GM13976 (cell line): ENCODE results near the gene MYBBP1A.

Experiments
- DNase-seq: peaks from one replicate; pipeline ENCODE4 v3.0.0; 2012; ENCODE audit warnings: low spot score
- in situ Hi-C: fragments of 300-500 bp; cut with MboI; formaldehyde crosslinking; loops from one replicate; pipeline ENCODE4 v1.12.0; 2022; ENCODE audit warnings: low sequenced_read_pairs, mixed read lengths, inconsistent platforms; ENCODE audit not compliant: unreplicated experiment
- TF ChIP-seq, protein P1 (sequence below): IDR thresholded peaks from 2 replicates; pipeline ENCODE4 v1.5.1; 2012; ENCODE audit warnings: borderline replicate concordance, mild to moderate bottlenecking; ENCODE audit not compliant: insufficient read depth; ENCODE audit errors: extremely low read depth, missing control alignments, control extremely low read depth

The MYBBP1A gene

DNA sequence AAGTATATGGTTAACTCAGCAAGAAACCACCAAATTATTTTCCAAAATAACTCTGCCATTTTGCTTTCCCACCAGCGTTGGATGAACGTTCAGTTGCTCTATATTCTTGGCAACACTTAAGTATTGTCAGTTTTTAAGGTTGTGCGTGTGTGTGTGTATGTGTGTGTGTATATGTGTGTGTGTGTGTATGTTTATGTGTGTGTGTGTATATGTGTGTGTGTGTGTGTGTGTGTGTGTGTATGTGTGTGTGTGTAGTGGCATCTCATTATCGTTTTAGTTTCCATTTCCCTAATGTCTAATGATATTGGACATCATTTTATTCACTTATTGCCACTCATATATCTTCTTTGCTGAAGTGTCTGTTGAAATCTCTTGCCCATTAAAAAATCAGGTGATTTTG, 17.9 kb upstream of the MYBBP1A start:
- no peak for DNase-seq
- TF ChIP-seq, protein P1, sequence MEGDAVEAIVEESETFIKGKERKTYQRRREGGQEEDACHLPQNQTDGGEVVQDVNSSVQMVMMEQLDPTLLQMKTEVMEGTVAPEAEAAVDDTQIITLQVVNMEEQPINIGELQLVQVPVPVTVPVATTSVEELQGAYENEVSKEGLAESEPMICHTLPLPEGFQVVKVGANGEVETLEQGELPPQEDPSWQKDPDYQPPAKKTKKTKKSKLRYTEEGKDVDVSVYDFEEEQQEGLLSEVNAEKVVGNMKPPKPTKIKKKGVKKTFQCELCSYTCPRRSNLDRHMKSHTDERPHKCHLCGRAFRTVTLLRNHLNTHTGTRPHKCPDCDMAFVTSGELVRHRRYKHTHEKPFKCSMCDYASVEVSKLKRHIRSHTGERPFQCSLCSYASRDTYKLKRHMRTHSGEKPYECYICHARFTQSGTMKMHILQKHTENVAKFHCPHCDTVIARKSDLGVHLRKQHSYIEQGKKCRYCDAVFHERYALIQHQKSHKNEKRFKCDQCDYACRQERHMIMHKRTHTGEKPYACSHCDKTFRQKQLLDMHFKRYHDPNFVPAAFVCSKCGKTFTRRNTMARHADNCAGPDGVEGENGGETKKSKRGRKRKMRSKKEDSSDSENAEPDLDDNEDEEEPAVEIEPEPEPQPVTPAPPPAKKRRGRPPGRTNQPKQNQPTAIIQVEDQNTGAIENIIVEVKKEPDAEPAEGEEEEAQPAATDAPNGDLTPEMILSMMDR, result no peak
- in situ Hi-C loops, result no loop called here

- TF ChIP-seq, protein P1, result no peak
- DNase-seq, result no peak
- in situ Hi-C loops, result no loop called here
Observed at GRCh38 chr17:4572131-4572530, 16.9 kb upstream of the MYBBP1A start.

GRCh38 chr17:4569591-4569990, 14.4 kb upstream of the MYBBP1A start:
- TF ChIP-seq, protein P1, result no peak
- DNase-seq, result no peak
- in situ Hi-C loops, result loop anchor here (5.0 kb wide), 1 partner anchor 53 kb away; no protein-coding TSS in a partner anchor

- DNase-seq, result peak; percentile 67
- in situ Hi-C loops, result loop anchor here (5.0 kb wide), 1 partner anchor 56 kb away; no protein-coding TSS in a partner anchor
- TF ChIP-seq, protein P1, result peak; percentile 70
Observed at GRCh38 chr17:4566785-4567184, 11.6 kb upstream of the MYBBP1A start.

- in situ Hi-C loops, result loop anchor here (5.0 kb wide), 1 partner anchor 57 kb away; no protein-coding TSS in a partner anchor
- TF ChIP-seq, protein P1, result peak; percentile 72
- peak; percentile 72 for DNase-seq
Observed at GRCh38 chr17:4565209-4566141, 10.3 kb upstream of the MYBBP1A start.

DNA sequence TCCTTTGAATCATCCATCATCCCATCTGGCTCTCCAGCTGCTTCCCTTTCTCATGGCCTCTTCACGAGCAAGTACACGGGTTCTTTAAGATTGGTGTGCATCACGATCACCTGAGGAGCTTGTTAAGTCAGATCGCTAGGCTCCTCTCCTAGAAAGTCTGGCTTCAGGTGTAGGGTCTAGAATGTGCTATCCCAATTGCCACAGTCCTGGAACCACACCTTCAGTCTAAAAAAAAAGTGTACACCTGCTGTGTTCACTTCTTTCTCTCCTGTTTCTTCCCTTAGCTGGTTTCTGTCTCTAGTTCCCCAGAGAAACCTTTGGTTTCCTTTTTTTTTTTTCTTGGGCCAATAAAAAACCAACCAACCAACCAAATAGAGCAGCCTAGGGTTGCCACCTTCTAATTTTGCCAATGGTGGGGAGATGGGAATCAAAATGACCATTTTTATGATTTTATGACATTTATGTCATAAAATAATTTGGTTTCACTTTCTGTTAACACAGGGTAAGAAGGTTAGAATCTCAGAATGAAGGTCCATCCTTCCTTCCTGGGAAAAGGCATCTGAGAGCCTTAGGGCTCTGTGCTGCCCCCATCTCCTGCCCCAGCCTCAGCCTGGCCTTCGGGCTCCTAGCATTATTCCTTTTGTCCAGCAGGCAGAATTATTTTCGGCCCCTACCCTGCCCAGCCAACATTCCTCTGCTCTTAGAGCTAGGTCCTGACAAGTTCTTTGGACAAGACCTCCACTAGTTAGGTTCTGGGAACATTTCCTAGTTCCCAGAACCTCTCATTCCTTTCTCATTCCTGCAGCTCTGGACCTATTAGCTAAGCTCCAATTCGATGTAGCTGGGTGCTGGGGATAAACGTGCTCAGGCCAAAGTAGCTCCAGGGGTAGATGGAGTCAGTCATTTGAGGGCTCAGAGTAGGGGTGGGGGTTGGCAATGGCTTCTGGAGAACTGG, 7.1 kb upstream of the MYBBP1A start:
- TF ChIP-seq, protein P1, result no peak
- no peak for DNase-seq
- in situ Hi-C loops, result no loop called here
